Thyroid gland (tissue), 4 donors: ENCODE results near the gene ATXN7L2.

Experiments used
- POLR2A ChIP-seq, 2 donors: fragments of 450-650 bp; IDR thresholded peaks; one replicate each; pipeline ENCODE4 v1.6.1; 2017; ENCODE audit warnings: antibody characterized with exemption in 2 of 2, mild to moderate bottlenecking in 2 of 2, moderate library complexity in 1 of 2
- TF ChIP-seq, protein P1 (sequence below), 6 experiments: fragments of 200-600 bp in 3 of 6; fragments of 450-650 bp in 3 of 6; sonication (generic) in 3 of 6; IDR thresholded peaks; one replicate each; pipeline ENCODE4 v1.5.1; 2016 to 2019; ENCODE audit warnings: antibody characterized with exemption in 6 of 6, mild to moderate bottlenecking in 2 of 6, inconsistent platforms in 1 of 6, moderate library complexity in 1 of 6

DNA sequence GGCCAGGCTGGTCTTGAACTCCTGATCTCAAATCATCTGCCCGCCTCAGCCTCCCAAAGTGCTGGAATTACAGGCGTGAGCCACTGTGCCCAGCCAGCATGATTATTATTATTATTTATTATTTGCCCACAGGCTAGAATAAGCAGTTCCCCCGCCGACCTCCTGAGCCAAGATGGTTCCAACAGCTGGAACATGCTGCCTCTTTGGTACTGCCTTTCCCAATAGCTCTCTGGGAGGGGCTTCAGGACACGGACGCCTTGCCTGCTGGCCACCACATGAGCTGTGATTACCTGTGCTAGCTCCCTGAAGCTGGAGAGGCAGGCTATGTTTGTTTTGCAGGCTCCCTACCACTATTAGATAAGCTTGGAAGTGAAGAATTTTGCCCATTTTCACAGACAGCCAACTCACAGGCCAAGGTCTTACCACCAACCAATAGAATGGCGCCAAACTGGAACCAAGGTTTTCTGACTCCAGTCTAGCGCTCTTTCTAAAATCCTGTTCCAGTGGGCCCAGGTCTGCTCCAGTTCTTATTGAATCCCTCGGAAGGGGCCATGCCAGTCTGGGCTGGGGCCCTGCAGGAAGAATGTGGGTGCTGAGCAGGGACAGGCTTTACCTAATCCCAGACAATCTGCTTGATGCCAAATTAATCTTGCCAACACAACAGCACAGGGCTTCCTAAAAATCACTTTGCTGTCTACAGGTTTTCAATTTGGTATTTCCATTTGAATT, 53.9 kb downstream of the ATXN7L2 start:
- TF ChIP-seq, protein P1, sequence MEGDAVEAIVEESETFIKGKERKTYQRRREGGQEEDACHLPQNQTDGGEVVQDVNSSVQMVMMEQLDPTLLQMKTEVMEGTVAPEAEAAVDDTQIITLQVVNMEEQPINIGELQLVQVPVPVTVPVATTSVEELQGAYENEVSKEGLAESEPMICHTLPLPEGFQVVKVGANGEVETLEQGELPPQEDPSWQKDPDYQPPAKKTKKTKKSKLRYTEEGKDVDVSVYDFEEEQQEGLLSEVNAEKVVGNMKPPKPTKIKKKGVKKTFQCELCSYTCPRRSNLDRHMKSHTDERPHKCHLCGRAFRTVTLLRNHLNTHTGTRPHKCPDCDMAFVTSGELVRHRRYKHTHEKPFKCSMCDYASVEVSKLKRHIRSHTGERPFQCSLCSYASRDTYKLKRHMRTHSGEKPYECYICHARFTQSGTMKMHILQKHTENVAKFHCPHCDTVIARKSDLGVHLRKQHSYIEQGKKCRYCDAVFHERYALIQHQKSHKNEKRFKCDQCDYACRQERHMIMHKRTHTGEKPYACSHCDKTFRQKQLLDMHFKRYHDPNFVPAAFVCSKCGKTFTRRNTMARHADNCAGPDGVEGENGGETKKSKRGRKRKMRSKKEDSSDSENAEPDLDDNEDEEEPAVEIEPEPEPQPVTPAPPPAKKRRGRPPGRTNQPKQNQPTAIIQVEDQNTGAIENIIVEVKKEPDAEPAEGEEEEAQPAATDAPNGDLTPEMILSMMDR (IDR thresholded peaks at IDR 0.05) = no peak
- TF ChIP-seq POLR2A (IDR thresholded peaks at IDR 0.05) = no peak
